Heart left ventricle (tissue), 13 donors: ENCODE data around the gene NGEF.

ENCODE experiments used
- POLR2A ChIP-seq, 2 donors: fragments of 450-650 bp; IDR thresholded peaks; one replicate each; pipeline ENCODE4 v1.6.1; 2017; ENCODE audit warnings: antibody characterized with exemption in 2 of 2, mild to moderate bottlenecking in 2 of 2, moderate library complexity in 2 of 2
- TF ChIP-seq, protein P1 (sequence below), 12 donors: fragments of 200-600 bp; sonication (generic) in 4 of 12; IDR thresholded peaks; one replicate each; pipeline versions ENCODE4 v1.5.0 to v1.8.0; 2018 to 2022; ENCODE audit warnings: antibody characterized with exemption in 12 of 12, mild to moderate bottlenecking in 5 of 12
- donor health status: ischemic (EF 13 %, LVEDD 7.1; RV severe dilation, severe dysfunction).
- donor health status: DM: no; HTN: yes; CAD: no.
- donor health status: DM: no; HTN: no; CAD: no.
- donor health status: ischemic (EF 25% LVEDD 6.9; RV normal size, moderate dysfunction).
- donor health status: ischemic (EF 25% LVEDD 5.7; RV mildly dilated, moderate dysfunction).
- donor health status: ischemic (EF 35%, LVEDD 5.7; RV mildly dilated, moderate dysfunction).
- donor health status: nonischemic (EF 11% LVEDD 7.7; RV severe dilation, severe dysfunction).
- donor health status: DM: yes; HTN: yes; CAD: no.
- donor health status: PGD.
- donor health status: ischemic (EF 29% LVEDD 5.4; RV normal size, mild dysfunction).
- donor health status: nonischemic (EF 23%, LVEDD 6.1; RV moderate dilation, normal function).

DNA sequence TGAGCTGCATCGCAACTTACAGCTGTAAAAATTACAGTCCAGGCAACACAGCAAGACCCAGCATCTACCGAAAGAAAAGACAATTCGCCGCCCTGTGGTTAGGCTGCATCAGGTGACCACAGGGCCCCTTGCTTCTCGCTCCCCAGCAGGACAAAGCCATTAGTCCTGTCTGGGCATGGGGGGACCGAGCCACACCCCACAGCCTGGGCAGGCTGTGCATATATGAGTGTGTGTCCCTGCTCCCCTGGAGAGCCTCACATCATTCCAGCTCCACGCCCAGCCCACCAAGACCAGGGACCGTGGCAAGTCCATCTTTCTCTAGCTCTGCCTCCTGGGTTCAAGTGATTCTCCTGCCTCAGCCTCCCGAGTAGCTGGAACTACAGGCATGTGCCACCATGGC is 109.1 kb downstream of the NGEF start:
- TF ChIP-seq, protein P1, sequence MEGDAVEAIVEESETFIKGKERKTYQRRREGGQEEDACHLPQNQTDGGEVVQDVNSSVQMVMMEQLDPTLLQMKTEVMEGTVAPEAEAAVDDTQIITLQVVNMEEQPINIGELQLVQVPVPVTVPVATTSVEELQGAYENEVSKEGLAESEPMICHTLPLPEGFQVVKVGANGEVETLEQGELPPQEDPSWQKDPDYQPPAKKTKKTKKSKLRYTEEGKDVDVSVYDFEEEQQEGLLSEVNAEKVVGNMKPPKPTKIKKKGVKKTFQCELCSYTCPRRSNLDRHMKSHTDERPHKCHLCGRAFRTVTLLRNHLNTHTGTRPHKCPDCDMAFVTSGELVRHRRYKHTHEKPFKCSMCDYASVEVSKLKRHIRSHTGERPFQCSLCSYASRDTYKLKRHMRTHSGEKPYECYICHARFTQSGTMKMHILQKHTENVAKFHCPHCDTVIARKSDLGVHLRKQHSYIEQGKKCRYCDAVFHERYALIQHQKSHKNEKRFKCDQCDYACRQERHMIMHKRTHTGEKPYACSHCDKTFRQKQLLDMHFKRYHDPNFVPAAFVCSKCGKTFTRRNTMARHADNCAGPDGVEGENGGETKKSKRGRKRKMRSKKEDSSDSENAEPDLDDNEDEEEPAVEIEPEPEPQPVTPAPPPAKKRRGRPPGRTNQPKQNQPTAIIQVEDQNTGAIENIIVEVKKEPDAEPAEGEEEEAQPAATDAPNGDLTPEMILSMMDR (IDR thresholded peaks at IDR 0.05) = no peak
- no peak for TF ChIP-seq POLR2A (IDR thresholded peaks at IDR 0.05)
